GM19452 (cell line): ENCODE data around the gene SSBP3.

Experiments
- ATAC-seq: cut with Tn5 transposase; IDR thresholded peaks from one replicate; pipeline ENCODE4 v1.9.1; 2021; ENCODE audit not compliant: unreplicated experiment

Gene SSBP3

DNA sequence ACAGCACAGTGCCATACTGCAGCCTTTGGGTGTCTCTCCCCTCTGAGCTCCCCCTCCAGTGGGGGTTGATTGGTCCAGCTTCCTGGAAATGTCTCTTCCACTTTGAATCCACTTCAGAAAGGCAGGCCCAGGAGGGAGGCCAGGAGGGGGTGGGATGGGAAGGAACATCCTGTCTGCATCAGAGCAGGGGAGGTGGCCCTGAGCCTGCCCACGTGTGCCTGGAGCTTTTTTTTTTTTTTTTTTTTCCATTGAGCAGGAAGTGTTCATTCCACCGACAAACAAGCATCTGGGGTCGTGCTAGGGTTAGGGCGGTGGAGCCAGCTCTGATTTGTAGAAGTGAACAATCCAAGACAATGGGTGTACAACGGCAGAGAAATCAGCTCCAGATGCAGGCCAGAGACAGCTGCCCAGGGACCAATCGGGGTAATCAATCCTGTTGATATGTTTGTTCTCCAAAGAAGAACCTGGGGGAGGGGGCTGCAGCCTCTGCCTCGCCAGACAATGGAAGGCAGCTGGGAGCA is 93.3 kb downstream of the SSBP3 start:
- ATAC-seq = no peak

DNA sequence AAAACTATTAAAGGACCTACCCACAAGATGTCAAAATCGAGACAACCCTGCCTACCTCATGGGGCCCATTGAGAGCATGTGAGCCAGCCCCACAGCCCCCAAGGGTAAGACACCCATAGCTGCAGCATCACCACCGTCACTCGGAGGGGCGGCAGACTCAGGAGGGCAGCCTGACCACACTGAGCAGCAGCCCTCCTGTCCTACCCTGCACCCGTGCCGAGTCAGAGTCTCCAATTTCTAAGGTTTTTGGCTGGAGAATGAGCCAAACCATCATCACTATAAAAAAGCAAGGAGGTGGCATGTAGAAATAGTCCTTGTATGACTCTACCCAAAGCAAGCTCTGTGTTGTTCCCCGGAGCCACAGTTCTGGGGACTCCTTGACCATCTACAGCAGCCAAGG is 94.7 kb downstream of the SSBP3 start:
- no peak for ATAC-seq

DNA sequence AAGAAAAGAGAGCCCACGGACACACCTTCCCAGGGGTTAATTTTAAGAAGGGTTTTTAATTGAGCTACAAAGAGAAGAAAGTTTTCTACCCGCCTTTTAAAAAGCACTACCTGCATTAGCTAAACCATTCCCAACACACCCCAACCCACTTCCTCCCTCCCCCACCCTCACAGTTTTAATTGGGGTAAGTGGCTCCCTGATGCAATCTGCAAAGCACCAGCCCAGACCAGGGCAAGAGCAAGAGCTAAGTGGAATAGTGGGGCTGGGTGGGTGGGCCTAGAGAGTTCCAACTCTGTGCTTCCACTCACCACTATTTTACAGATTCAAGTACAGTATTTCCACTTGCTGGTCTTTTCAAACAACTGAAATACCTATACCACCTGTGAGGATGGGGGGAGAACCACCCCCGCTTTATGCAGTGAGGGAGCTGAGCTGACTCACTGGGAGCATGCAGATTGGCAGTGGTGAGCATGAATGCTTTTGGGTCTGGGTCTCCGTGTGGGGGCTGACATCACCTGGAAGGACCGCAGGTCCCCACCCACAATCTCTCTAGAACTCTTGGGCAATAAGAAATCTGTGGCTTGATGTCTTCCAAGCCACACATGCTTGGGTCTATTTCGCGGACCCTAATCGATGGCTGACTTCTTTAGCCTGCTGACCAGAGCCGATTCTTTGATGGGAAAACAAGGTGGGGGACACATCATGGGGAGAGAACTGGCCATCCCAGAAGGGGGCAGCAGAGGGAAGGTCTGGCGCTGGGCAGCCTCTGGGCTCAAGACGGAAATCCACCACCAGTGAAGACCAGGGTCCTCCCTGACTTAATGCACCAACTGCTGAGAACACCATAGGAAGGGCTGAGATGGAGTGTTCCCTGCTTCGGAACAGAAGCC is 95.5 kb downstream of the SSBP3 start:
- no peak for ATAC-seq

DNA sequence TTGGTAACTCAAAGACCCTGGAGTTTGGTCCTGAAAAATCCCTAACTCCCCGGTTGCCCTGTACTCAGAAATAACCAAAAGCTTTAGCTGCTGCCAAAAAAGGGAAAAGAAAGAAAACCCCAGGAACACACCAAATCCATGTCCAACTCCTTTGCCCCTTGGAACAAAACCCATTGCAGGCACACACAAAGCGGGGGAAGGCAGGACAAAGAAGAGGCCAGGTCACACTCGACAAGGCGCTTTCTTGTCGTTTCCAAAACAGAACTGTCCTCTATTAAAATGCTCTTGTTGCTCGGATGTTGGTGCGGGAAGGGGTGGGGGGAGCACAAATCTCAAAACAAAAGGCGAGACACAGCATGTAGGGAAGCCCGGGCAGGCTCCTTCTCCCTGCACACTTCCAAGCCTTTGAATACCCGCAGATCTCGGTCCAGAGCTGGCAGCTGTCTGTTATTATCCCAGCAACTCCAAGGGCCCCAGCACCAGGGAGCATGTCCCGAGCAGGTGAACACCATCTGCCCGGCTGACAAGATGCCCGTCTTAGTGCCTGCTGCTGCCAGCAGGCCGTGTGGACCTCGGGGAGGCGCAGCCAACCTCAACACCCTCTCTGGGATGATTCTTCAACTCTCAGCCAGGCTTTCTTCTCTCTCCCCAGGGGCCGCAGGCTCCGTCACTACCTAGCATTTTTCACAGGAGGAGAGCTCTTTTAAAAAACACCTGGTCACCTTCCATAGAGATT is 96.4 kb downstream of the SSBP3 start:
- no peak for ATAC-seq

DNA sequence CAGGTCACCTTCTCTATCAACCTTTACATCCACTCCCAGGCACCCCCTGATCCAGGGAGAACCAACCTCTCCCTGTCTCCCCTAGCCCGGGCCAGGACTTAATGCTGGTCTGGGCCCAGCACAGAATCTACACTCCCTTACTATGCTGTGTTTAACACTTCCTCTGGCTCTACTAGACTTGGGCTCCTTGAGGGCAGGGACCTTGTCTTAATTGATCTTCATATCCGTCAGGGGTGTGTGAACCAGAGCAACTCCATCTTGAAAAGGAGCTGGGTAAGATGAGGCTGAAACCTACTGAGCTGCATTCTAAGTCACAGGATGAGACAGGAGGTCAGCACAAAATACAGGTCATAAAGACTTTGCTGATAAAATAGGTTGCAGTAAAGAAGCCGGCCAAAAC is 98.9 kb downstream of the SSBP3 start:
- no peak for ATAC-seq

DNA sequence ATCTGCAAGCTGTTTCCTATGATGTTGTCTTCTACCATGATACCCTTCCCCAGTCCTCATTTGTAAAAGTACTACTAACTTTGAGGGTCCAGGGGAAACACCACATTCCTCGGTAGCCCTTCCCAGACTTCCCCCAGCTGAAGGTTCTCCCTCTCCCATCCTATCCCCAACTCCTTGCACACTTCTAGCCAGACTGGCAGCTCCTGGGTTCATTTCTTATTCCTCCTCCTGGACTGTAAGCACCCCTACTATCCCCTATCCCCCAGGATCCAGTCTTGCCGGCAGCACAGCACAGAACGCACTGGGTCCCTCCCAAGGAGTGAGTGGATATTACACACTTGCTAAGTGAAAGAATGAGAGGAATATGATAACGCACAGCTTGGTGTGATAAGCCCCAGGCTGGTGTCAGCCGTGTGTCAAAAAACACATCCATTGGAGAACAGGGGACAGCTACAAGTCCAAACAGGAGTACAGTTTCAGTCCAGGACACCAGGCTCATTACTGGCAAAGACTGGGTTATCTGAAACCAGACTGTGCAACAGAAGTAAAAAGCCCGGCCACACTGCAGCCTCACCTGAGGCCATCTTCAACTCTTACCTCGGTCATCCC is 100.2 kb downstream of the SSBP3 start:
- ATAC-seq = no peak

DNA sequence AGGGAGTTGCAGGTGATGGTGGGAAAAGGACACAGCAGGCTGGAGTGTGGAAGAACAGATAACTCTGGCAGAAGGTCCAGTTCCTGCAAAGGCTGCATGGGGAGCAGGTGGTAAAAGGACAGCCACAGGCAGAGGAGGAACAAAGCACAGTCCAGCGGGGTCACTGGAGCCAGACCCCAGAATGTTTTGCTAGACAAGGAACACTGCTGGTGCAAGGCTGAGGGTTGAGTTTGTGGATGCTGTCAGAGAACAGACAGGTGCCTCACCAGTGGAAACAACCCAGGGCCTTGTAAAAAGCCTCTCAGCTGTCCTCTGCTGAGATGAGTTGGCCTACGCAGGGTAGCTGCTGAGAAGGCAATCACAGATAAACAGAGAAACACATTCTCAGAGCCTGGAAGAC is 101.7 kb downstream of the SSBP3 start:
- no peak for ATAC-seq

DNA sequence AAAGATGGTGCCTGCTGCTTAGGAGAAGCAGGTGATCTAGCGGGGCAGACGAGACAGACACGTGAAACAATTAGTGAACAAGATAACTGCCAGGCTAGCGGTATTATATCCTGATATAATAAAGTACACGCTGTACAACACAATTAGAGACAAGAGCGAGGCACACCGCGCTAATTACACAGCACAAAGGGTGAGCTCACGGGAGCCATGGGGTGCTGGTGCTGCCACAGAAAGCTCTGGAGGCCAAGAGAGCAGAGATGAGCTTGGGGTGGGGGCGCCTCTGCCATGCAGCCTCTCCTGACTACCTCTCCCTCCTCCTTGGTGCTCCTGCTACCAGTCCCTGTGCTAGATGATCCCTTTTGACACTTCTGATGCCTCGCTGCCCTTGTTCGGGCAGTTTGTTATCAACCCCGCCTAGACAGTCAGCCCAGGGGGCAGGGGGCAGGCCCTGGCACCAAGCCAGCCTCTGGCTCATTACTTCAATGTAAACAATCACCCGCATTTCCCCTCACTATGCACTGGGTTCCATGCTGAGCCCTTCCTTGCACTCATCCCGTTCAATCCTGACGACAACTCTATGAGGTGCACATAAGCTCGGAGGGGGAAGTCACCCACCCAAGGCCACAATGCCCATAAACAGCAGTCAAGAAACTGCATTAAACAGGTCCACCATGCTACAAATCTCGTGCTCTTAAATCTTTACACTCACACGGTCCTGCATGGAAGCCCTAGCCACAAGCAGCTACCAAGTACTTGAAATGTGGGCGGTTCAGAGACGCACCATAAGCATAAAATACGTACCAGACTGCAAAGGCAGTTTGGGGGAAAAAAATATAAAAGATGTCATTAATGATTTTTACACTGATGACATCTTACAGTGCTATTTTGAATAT is 103.0 kb downstream of the SSBP3 start:
- no peak for ATAC-seq

DNA sequence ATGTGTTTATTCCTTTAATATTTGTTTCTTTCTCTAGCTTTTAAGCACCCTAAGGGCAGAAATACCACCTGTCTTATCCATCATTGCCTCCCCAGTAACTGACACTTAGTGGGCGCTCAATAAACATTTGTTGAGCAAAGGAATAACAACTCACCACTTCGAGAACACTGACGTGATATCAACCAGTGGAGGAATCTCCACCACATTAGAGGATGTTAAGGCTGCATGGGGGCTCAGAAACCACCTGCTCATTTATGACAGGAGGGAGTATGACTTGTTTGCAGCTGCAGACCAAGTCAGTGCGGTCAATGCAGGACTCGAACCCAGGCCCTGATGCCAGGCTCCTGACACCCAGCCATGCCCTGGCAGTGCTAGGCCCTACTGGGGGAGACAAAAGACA is 103.6 kb downstream of the SSBP3 start:
- ATAC-seq = no peak

DNA sequence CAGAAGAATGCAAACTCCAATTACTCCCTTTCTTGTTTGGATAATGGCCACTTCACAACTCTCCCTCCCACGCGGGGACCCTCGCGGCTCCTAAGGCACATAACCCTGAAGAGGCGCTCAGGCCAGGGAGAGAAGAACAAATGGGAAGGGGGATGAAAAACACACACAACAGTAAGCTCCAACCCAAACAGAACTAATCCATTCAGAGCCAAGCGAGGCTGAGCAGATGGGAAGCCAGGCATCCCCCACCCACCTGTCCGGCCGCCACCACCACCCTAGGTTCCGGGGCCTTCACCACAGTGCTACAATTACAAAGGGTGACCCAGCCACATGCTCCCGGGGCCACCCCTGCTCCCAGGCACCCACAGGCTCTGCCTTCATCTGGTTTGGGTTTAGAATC is 104.7 kb downstream of the SSBP3 start:
- no peak for ATAC-seq

DNA sequence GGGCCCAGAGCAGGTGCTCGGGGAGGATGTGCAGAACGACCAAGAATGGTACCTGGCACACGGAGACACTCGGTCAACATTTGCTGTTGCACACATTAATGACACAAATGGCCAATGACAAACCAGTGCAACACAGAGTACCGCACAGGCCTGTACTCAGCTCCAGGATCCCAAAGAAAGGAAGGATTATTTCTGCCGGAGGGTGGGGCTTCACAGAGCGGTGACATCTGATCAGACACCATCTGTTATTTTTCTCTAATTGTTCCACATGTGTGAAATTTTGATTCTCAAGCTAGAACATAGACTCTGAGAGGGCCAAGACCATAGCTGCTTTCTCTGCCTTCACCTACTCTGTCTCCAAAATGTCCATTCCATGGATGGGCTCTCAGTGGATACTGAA is 105.8 kb downstream of the SSBP3 start:
- ATAC-seq = no peak

DNA sequence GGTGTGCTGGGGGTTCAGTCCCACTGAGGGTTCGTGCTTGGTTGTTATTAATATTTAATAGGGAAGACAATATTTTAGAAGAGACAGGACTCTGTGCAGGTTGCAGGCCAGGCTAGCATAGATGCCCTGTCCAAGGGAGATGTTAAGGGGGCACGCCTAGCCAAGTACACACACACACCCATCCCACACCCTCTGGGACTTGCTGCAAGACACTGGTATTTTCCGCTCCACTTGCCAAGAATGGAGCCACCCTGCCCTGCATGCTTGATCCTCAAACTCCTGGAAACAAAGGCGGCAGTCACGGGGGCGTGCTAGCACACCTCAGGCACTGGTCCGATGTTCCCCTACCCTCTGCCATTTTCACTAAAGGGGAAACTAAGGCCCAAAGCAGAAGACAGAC is 107.2 kb downstream of the SSBP3 start:
- no peak for ATAC-seq

DNA sequence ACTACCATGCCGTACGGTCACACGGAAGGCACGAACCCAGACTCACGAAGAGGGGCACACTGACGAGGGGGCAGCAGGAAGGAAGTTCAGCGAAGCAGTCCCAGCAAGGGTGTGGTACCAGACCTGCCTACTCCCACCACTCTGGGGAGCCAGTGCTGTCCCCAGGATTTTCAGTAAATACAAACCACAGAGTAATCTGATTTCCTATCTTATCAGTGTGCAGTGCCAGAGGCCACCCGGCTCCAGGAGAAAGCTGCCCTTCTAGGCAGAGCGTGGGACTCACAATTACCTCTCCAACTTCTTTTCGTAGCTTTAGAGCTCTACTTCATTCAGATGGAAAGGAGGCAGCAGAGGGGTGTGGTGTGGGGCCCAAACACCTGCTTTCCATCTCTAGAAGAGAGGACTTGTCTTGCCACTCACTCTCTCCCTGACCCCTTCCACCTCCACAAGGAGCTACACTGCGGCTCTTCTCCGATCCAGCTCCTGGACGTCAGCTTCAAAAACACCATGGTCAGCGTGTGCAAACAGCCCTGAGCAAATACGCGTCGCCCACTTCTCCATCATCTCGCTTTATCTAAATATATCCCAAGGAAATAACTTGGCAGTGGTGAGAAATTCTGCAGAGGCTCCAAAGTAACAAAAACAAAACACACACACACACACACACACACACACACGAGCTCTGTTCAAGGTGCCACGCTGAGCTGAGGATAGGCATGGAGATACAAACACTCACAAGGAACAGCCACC is 107.7 kb downstream of the SSBP3 start:
- ATAC-seq = no peak

DNA sequence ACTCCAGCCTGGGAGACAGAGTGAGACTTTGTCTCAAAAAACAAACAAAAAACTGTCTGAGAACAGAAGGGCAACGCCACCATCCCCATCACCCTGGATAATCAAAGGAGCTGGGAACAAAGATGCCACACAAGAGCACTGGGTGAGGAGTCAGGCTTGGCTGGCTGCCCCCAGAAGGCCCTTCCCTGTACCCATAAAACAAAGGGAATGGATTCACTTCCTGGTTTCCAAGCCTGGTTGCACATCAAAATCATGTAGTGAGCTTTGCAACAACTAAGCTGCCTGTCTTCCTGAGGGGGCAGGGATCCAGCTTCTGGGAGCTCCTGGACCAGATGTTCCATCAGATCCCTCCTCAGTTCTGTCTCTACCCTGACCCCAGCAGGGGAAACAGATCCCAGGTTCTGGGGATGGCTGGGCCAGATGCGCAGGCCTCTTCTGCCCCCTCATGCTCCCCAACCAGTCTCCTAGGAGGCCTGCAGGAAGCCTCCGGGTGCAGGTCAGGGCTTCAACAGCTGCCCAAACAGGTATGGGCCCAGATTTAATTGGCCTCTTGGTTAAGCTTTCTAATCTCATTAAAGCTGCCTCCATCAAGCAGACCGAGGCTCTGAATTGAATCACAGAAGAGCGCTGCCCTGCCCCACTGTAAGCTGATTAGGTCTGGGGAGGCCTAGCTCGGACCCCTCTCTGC is 108.5 kb downstream of the SSBP3 start:
- no peak for ATAC-seq

DNA sequence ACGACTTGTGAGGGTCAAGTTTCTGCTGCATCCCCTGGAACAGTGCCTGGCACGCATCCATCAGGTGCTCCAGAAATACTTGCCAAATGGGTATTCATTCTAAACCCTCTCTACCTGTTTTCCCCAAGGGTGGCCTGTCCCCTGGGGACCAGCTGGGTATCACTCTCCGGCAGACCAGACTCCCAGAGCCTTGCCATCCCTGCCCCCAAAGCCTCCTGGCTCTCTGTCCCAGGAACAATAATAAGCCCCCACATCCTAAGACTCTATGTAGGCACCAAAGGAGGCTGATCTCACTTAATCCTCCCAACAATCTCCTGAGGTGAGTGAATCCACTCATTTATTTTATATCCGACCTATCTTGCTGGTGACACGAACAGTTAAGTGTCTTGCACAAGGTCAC is 109.5 kb downstream of the SSBP3 start:
- no peak for ATAC-seq

DNA sequence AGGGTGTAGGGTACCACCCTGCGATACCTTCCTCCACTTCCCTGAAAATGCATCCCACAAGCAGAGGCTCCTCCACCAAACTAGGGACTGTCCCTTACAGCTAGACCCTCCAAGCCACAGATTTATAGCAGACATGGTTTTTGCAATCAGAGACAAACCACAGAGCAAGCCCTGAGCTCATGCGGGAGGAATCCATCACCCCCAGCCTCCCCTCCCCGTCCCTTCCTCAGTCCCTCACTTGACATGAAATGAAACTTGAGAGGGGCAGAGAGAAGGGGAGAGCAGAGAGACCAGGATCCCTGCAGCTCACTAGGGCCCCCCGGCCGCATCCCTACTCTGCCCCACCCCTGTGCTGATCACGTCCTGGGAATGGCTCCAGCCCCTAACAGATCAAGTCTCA is 111.3 kb downstream of the SSBP3 start:
- no peak for ATAC-seq

DNA sequence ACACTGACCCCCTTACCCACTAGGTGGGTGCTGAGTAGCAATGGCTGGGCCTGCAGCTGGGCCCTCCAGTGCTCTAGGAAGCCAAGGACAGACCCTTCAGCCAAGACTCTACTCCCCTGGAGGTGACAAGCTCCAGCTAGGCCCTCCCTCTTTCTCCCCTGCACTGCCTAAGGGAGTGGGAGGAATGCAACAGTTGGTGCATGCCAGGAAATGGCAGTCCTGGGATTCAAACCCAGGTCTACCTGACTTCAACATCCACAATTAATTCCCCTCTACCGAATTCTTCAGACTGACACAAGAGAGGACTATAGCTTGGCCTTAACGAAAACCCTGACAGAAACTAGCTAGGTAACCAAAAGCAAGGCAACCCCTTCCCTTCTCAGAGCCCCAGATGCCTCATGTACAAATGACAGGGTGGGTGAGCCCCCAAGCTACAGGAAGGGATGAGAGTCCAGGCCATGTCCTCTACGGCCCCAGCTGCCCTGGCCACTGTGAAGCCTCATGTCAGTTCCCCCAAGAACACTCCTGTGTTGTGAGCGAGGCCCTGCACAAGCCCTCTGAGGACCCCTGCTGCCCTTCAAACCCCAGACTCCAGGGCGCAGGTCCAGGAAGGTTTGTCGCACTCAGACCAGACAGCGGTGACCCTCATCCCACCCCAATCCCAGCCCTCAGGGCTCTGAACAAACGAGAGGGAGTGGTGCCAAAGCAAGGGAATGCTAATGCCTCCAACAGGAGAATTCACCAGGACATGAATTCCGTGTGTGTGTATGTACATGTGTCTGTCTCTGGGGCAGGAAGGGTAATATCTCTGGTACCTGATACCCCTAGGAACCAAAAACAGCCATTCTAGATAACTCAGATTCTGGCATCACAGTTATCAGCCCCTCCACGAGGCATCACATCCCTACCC is 113.9 kb downstream of the SSBP3 start:
- ATAC-seq = no peak

DNA sequence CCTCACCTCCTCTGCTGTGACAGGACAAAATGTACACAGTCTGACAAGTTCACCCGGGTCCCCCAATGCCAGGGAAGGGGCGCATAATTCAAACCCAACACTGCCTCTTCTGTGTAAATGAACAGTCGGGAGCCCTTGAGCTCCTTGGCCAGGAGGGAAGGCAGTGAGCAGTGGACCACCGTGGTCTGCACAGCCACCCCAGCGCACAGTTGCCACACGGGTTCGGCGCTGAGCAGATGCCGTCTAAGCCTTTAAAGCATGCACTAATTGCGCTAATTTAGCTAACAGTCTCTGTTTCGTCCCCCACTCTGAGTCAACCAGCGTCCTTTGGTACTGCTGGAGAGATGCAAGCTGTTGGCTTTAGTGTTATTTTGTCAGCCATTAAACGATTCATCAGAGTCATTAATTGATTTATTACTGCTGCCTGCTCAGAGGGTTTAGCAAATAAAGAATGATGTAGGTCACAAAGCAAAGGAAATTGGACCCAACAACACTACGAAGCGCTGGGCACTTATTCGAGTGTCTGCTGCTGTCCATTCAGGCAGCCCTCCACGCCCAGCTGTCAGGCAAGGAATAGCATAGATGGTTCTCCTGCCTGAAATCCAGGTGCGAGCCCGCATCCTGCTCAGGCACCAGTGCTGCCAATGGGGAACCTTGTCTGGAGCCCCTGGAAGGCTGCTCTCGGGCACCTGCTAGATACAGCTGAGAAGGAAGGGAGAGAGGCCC is 114.8 kb downstream of the SSBP3 start:
- no peak for ATAC-seq
